ENCODE results near the gene TDRD7. TPM values are rescaled to one million over a fixed set of nuclear protein-coding genes. Genes with fewer than 3 reads are reported as not detected.

TDRD7 gene
- total and polyA plus RNA-seq, 2 of the 13 experiments (the other 11 are each of a cell fraction or from before 2014, with no cell fraction given): 9.8 to 15.5 TPM

- Histone ChIP-seq H4K20me1 (ENCODE audit: insufficient read depth, low read length) (no peaks in the 10 kb centered on the region), H3K27ac (ENCODE audit: extremely low read length, insufficient read depth, low read length) (peak overlapping the region; percentile 54), H2AFZ (ENCODE audit: low read length) (no peak overlapping the region), H3K4me3 (replicated peaks in 1 of 3; ENCODE audit: insufficient read depth in 1 of 3, low read depth in 2 of 3, low read length in 3 of 3) (peak overlapping the region in 1 of 3 experiments; percentile 88; a peak in 2 of 6 replicates), H3K36me3 (replicated peaks in 1 of 2; ENCODE audit: control insufficient read depth in 1 of 2, insufficient read depth in 2 of 2, low read length in 2 of 2) (no peaks in the 10 kb centered on the region), H3K9ac (ENCODE audit: insufficient read depth, low read depth, low read length) (0 out of 2 replicates have a peak overlapping the region, but pooled peaks have one; percentile 10), H3K9me3 (ENCODE audit: low read length) (no peaks in the 10 kb centered on the region), H3K79me2 (ENCODE audit: insufficient read depth, low read length) (no peaks in the 10 kb centered on the region), H3K4me1 (ENCODE audit: insufficient read depth, low read length) (peaks cover 79% of the 10 kb centered on the region), H3K4me2 (ENCODE audit: low read depth, low read length) (peak overlapping the region; percentile 91), H3K27me3 (ENCODE audit: control insufficient read depth in 1 of 2, insufficient read depth in 2 of 2, low read length in 2 of 2) (no peaks in the 10 kb centered on the region)
- no TSS peak for BruUV-seq (replicated peaks)
- POLR2A ChIA-PET: interaction anchor here (0.9 to 5.4 kb wide), 7 partner anchors 9 to 529 kb away, joined by 3 to 39 read pairs (median 12); no protein-coding TSS in a partner anchor
- DNase-seq (ENCODE audit: low spot score): no peak
- FAIRE-seq: no peak
- intact Hi-C loops (cut with micrococcal nuclease; ENCODE audit: unreplicated experiment) (loop anchor here (2.0 to 5.0 kb wide), 3 partner anchors 21 to 528 kb away; no protein-coding TSS in a partner anchor), in situ Hi-C loops (cut with HindIII; ENCODE audit: extremely low pct_ligation_motif_present, low pct_unique_long_range_greater_than_20kb) (no loop called here)
- no peak for ATAC-seq
- CTCF ChIA-PET (ENCODE audit: low intra/inter-chr PET ratio, low total read pairs): interaction anchor here (2.2 to 2.4 kb wide), 2 partner anchors 13 to 26 kb away, joined by 25 read pairs; partner anchors contain the start of gene TDRD7
- 79% methylated on average over 3 of the region's 15 CpGs for WGBS (ENCODE audit: low lambda C conversion rate)
- TF ChIP-seq ARID4A (CRISPR knock-in tag; IDR thresholded peaks at IDR 0.05; ENCODE audit: borderline replicate concordance): peak; percentile 21; the same call in 1 of the 2 replicates
- no peak for TF ChIP-seq ZSCAN31 (CRISPR knock-in tag; IDR thresholded peaks at IDR 0.05; ENCODE audit: low read depth)
- TF ChIP-seq ZNF790 (CRISPR knock-in tag; IDR thresholded peaks at IDR 0.05; ENCODE audit: borderline replicate concordance): no peak
- TF ChIP-seq ZMYM3 (CRISPR knock-in tag; IDR thresholded peaks at IDR 0.05): peak; percentile 65
- peak; percentile 24; the same call in 1 of the 2 replicates for TF ChIP-seq SP2 (CRISPR knock-in tag; IDR thresholded peaks at IDR 0.05)
- no peak for TF ChIP-seq SPEN (CRISPR knock-in tag; IDR thresholded peaks at IDR 0.05; ENCODE audit: low read depth)
- no peak for TF ChIP-seq MTA3 (CRISPR knock-in tag; IDR thresholded peaks at IDR 0.05)
- TF ChIP-seq ZEB1 (IDR thresholded peaks at IDR 0.05; ENCODE audit: insufficient replicate concordance, low read depth): no peak
- 0 out of 2 replicates have a peak, but pooled peaks have one; percentile 20 for TF ChIP-seq MXD1 (CRISPR knock-in tag; IDR thresholded peaks at IDR 0.05)
- no peak for TF ChIP-seq PAXIP1 (CRISPR knock-in tag; conservative IDR thresholded peaks at IDR 0.05)
- TF ChIP-seq ADNP (CRISPR knock-in tag; IDR thresholded peaks at IDR 0.05): peak; percentile 52
- no peak for TF ChIP-seq NONO (IDR thresholded peaks at IDR 0.05)
- TF ChIP-seq NONO (CRISPR knock-in tag; conservative IDR thresholded peaks at IDR 0.05): 0 out of 2 replicates have a peak, but pooled peaks have one; percentile 5
- no peak for TF ChIP-seq KDM5A (IDR thresholded peaks at IDR 0.05; ENCODE audit: borderline replicate concordance, low read length)
- TF ChIP-seq ZNF614 (CRISPR knock-in tag; IDR thresholded peaks at IDR 0.05; ENCODE audit: borderline replicate concordance): no peak
- 0 out of 2 replicates have a peak, but pooled peaks have one; percentile 37 for TF ChIP-seq SRY (CRISPR knock-in tag; IDR thresholded peaks at IDR 0.05)
Observed at GRCh38 chr9:97385626-97386264, 26.2 kb upstream of the TDRD7 start.

Data from HepG2 (cell line).